B cell (primary cell): ENCODE measurements around the gene STAMBPL1. TPM values are rescaled to one million over a fixed set of nuclear protein-coding genes. Genes with fewer than 3 reads are reported as not detected.

Experiments used
- ATAC-seq: fragments of 200-7000 bp; cut with Tn5 transposase; one replicate; pipeline ENCODE4 v1.10.0; 2021; ENCODE audit warnings: low read depth, mild to moderate bottlenecking, moderate number of reproducible peaks, moderate library complexity
- CTCF ChIA-PET: fragments of 350-600 bp; sonication (Branson Sonifier 250); formaldehyde crosslinking; loops from one replicate; lab custom pipeline; 2021; ENCODE audit warnings: antibody characterized with exemption, inconsistent platforms; lab: Charles Lee
- POLR2A ChIA-PET: fragments of 350-600 bp; sonication (Branson Sonifier 250); formaldehyde crosslinking; loops from one replicate; lab custom pipeline; 2021; ENCODE audit warnings: antibody characterized with exemption; lab: Charles Lee
- DNase-seq: peaks from one replicate; pipeline ENCODE4 v3.0.0; 2013
- H2AFZ ChIP-seq: 2 replicates; pipeline ENCODE4 v1.6.1; 2012; ENCODE audit warnings: mild to moderate bottlenecking, low read depth, low read length; ENCODE audit not compliant: insufficient read depth, poor library complexity, severe bottlenecking
- H3K27ac ChIP-seq, 2 donors: 1 replicate in 1 of 2; 2 replicates in 1 of 2; pipeline ENCODE4 v1.5.1; 2012 to 2013; ENCODE audit warnings: low read length in 2 of 2, mild to moderate bottlenecking in 2 of 2, moderate library complexity in 1 of 2
- H3K27me3 ChIP-seq, 4 experiments: fragments of 200-600 bp in 1 of 4; sonication (generic) in 1 of 4; replicated peaks in 1 of 4; 1 replicate in 2 of 4; 2 replicates in 2 of 4; pipeline versions ENCODE4 v1.6.1 to v1.7.0; 2013 to 2016; ENCODE audit warnings: low read length in 3 of 4, mild to moderate bottlenecking in 2 of 4, mixed read lengths in 1 of 4, moderate library complexity in 1 of 4; ENCODE audit not compliant: insufficient read depth in 4 of 4, control insufficient read depth in 3 of 4; ENCODE audit errors: control extremely low read depth in 1 of 4
- H3K36me3 ChIP-seq, 2 experiments: replicated peaks in 1 of 2; 1 replicate in 1 of 2; 2 replicates in 1 of 2; pipeline versions ENCODE4 v1.6.1 to v1.7.1; 2013; ENCODE audit warnings: low read length in 1 of 2; ENCODE audit not compliant: insufficient read depth in 2 of 2, control insufficient read depth in 1 of 2; ENCODE audit errors: control extremely low read depth in 1 of 2, extremely low read depth in 1 of 2
- H3K4me1 ChIP-seq, 2 donors: fragments of 200-600 bp in 1 of 2; sonication (generic) in 1 of 2; 1 replicate in 1 of 2; 2 replicates in 1 of 2; pipeline versions ENCODE4 v1.5.1 to v1.6.1; 2013 to 2017; ENCODE audit warnings: low read length in 2 of 2; ENCODE audit not compliant: control insufficient read depth in 2 of 2, insufficient read depth in 2 of 2
- H3K4me2 ChIP-seq: replicated peaks from 2 replicates; pipeline ENCODE3; 2012; ENCODE audit warnings: mild to moderate bottlenecking, low read depth, low read length; ENCODE audit not compliant: poor library complexity, severe bottlenecking
- H3K4me3 ChIP-seq, 5 experiments: fragments of 200-600 bp in 1 of 5; sonication (generic) in 1 of 5; 1 replicate in 3 of 5; 2 replicates in 2 of 5; pipeline versions ENCODE4 v1.5.1 to v1.7.0; 2011 to 2016; ENCODE audit warnings: low read length in 4 of 5, mild to moderate bottlenecking in 4 of 5, low read depth in 2 of 5, control low read depth in 1 of 5, moderate library complexity in 1 of 5; ENCODE audit not compliant: insufficient read depth in 1 of 5; ENCODE audit errors: control extremely low read depth in 1 of 5, extremely low read depth in 1 of 5
- H3K79me2 ChIP-seq: fragments of 200-600 bp; sonication (generic); one replicate; pipeline ENCODE4 v1.6.0; 2016; ENCODE audit warnings: low read length; ENCODE audit not compliant: control insufficient read depth, insufficient read depth
- H3K9ac ChIP-seq: fragments of 200-600 bp; sonication (generic); 2 replicates; pipeline ENCODE4 v1.6.1; 2017; ENCODE audit warnings: mild to moderate bottlenecking, low read length, moderate library complexity
- H3K9me3 ChIP-seq, 3 donors: one replicate each; pipeline versions ENCODE4 v1.6.1 to v1.7.1; 2013; ENCODE audit warnings: low read length in 2 of 3; ENCODE audit not compliant: control insufficient read depth in 2 of 3, insufficient read depth in 1 of 3; ENCODE audit errors: control extremely low read depth in 1 of 3
- H4K20me1 ChIP-seq: 2 replicates; pipeline ENCODE4 v1.6.0; 2012; ENCODE audit warnings: mild to moderate bottlenecking, low read length; ENCODE audit not compliant: insufficient read depth, control insufficient read depth, poor library complexity, severe bottlenecking
- H3K27ac Mint-ChIP-seq: one replicate; pipeline ENCODE4 v1.8.0; 2021; ENCODE audit warnings: mixed read lengths
- H3K27me3 Mint-ChIP-seq: one replicate; pipeline ENCODE4 v1.8.0; 2021; ENCODE audit warnings: mixed read lengths
- H3K4me1 Mint-ChIP-seq: one replicate; pipeline ENCODE4 v1.8.0; 2021; ENCODE audit warnings: mixed read lengths
- H3K4me3 Mint-ChIP-seq: one replicate; pipeline ENCODE4 v1.8.0; 2021; ENCODE audit warnings: mixed read lengths
- H3K9me3 Mint-ChIP-seq: one replicate; pipeline ENCODE4 v1.8.0; 2022; ENCODE audit warnings: mixed read lengths; ENCODE audit not compliant: insufficient read depth
- CTCF ChIP-seq: fragments of 200-600 bp; IDR thresholded peaks from one replicate; pipeline ENCODE4 v1.8.0; 2022; ENCODE audit warnings: antibody characterized with exemption, mild to moderate bottlenecking
- EZH2 ChIP-seq: IDR thresholded peaks from 2 replicates; pipeline ENCODE4 v1.6.1; 2012; ENCODE audit warnings: borderline replicate concordance, low read depth, mild to moderate bottlenecking, moderate library complexity, low read length; ENCODE audit not compliant: insufficient read depth, poor library complexity, severe bottlenecking
- intact Hi-C: fragments of 100-400 bp; cut with micrococcal nuclease; formaldehyde crosslinking; loops from one replicate; pipeline ENCODE4 v1.10.0; 2022
- polyA plus RNA-seq: library from polyadenylated mRNA; depleted of rRNA; stranded (reverse); fragments of >200 nt; gene quantifications from 2 replicates; pipeline ENCODE4 v1.2.3, GENCODE V29; 2012
- total RNA-seq, 2 donors: library from RNA; stranded (reverse); fragments of 120-200 nt in 1 of 2; gene quantifications; 1 replicate in 1 of 2; 2 replicates in 1 of 2; pipeline versions ENCODE4 v1.2.3 to v1.2.4, GENCODE V29; 2013 to 2022

Gene STAMBPL1
- total and polyA plus RNA-seq, 2 donors (not counting 1 experiment from before 2014, with no cell fraction given): 50.3 to 64.2 TPM

- Histone ChIP-seq H3K4me3 (no peak overlapping the region), H3K4me2 (peak overlapping the region; percentile 56), H3K9me3 (no peaks in the 10 kb centered on the region), H2AFZ (no peak overlapping the region), H3K79me2 (peaks cover 97% of the 10 kb centered on the region), H3K27ac (peak overlapping the region in 1 of 2 donors; percentile 71), H3K9ac (peak overlapping the region; percentile 41), H3K27me3 (no peaks in the 10 kb centered on the region), H3K4me1 (peaks cover 23 to 48% of the 10 kb centered on the region in 2 donors), H4K20me1 (no peaks in the 10 kb centered on the region), H3K36me3 (peaks cover 0 to 4% of the 10 kb centered on the region in 2 experiments)
- DNase-seq (no peak), ATAC-seq (no peak)
- no peaks in the 10 kb centered on the region for H3K9me3 Mint-ChIP-seq
- no peak for TF ChIP-seq EZH2
- no peak for TF ChIP-seq CTCF
- intact Hi-C loops: no loop called here
- peaks cover 70% of the 10 kb centered on the region for H3K4me1 Mint-ChIP-seq
- POLR2A ChIA-PET: interaction anchor here (1.5 to 3.2 kb wide), 2 partner anchors 9 to 12 kb away, joined by 3 to 17 read pairs; partner anchors contain the start of gene STAMBPL1
- no peak overlapping the region for H3K27ac Mint-ChIP-seq
- no peaks in the 10 kb centered on the region for H3K27me3 Mint-ChIP-seq
- CTCF ChIA-PET: interaction anchor here (3.8 to 6.5 kb wide), 3 partner anchors 11 to 52 kb away, joined by 15 to 63 read pairs (median 29); no protein-coding TSS in a partner anchor
- no peak overlapping the region for H3K4me3 Mint-ChIP-seq
Measured at GRCh38 chr10:88888810-88889445, 8.9 kb downstream of the STAMBPL1 start.
